HG03521 (cell line): ENCODE results near the gene PCIF1.
"Not testable (repeated sequence)": the region's sequence is repeated elsewhere in the genome, so short reads cannot be mapped to it uniquely, and the experiment has no call there.

Experiments used
- ATAC-seq: cut with Tn5 transposase; IDR thresholded peaks from one replicate; pipeline ENCODE4 v1.9.1; 2021; ENCODE audit warnings: mild to moderate bottlenecking, moderate library complexity; ENCODE audit not compliant: unreplicated experiment

The PCIF1 gene

DNA sequence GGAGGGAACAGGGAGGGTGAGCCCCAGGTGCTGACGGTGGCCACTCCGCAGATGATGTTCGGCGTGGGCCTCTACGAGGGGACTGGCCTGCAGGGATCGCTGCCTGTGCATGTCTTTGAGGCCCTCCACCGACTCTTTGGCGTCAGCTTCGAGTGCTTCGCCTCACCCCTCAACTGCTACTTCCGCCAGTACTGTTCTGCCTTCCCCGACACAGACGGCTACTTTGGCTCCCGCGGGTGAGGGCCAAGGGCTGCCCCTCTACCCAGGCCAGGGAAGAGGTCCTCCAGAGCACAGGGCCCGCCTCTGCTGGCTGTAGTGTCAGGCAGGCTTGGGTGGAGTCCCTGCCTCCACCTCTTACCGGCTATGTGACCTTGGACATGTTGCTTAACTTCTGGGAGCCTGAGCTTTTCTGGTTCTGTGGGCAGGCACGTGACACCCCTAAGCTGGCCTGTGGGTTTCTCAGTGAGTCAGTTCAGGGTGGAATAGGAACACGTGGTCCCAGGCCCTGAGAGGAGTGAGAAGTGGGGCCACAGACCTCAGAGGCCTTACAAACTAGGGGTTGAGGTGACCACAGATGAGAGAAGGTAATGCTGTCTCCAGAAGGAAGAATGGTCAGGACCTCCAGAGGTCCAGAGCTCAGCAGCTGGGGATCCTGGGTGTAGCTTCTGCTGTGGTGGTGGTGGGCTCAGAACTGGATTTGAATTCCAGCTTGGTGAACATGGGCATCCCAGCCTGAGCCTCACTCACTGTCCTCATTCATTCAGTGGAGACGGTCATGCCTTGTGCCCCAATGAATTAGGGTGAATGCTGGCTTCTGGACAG, 11.9 kb downstream of the PCIF1 start:
- no peak for ATAC-seq

DNA sequence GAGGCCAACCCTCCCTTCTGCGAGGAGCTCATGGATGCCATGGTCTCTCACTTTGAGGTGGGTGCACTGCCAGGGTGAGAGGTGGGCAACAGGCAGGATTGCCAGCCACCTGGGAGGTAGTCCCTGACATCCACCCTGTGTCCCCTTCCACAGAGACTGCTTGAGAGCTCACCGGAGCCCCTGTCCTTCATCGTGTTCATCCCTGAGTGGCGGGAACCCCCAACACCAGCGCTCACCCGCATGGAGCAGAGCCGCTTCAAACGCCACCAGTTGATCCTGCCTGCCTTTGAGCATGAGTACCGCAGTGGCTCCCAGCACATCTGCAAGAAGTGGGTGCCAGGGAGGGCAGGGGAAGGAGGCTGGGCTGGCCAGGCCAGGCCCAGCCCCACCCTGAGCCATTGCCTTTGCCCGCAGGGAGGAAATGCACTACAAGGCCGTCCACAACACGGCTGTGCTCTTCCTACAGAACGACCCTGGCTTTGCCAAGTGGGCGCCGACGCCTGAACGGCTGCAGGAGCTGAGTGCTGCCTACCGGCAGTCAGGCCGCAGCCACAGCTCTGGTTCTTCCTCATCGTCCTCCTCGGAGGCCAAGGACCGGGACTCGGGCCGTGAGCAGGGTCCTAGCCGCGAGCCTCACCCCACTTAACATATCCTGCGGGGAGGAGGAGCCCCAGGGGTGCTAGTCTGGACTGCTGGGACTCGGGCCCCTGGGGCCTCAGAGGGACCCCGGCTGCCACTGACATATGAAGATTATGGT, 12.8 kb downstream of the PCIF1 start:
- no peak for ATAC-seq

GRCh38 chr20:45948261-45948733, 13.8 kb downstream of the PCIF1 start:
- ATAC-seq, result no peak

GRCh38 chr20:45948742-45949541, 14.5 kb downstream of the PCIF1 start:
- no peak for ATAC-seq

DNA sequence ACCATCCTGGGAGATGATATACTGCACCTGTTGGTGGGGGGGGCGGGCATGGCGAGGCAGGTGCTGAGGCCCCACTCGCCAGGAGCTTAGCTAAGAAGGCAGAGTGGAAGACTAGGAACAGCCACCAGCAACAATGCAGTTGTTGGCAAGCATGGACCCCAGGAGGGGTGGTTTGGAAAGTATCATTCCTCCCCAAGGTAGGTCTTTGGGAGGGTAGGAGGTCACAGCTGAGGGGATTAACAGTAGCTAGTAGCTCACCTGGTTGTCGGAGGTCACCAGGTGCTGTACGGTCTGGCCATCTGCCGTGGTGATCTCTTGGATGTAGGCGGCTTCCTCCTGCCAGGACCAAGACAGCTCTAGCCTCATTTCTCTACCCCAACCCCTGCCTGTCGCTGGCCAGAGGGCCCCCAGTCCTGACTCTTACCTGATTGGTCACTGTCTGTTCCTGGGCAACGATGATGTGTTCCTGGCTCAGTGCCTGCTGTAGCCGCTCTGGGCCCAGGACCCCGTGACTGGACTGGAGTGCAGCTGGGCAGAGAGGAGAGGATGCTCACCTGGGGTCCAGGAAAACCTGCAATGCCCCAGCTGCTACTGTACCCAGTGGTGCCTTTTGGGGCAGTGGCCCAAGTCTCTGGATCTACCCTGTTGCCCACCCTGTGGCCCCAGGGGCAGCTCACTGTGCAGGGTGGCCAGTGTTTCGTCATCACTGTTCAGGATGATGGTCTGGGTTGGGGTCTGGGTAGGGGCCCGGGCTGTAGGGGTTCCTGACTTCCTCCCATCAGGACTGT, 15.3 kb downstream of the PCIF1 start:
- ATAC-seq, result no peak

GRCh38 chr20:45950330-45950646, 15.8 kb downstream of the PCIF1 start:
- no peak for ATAC-seq

DNA sequence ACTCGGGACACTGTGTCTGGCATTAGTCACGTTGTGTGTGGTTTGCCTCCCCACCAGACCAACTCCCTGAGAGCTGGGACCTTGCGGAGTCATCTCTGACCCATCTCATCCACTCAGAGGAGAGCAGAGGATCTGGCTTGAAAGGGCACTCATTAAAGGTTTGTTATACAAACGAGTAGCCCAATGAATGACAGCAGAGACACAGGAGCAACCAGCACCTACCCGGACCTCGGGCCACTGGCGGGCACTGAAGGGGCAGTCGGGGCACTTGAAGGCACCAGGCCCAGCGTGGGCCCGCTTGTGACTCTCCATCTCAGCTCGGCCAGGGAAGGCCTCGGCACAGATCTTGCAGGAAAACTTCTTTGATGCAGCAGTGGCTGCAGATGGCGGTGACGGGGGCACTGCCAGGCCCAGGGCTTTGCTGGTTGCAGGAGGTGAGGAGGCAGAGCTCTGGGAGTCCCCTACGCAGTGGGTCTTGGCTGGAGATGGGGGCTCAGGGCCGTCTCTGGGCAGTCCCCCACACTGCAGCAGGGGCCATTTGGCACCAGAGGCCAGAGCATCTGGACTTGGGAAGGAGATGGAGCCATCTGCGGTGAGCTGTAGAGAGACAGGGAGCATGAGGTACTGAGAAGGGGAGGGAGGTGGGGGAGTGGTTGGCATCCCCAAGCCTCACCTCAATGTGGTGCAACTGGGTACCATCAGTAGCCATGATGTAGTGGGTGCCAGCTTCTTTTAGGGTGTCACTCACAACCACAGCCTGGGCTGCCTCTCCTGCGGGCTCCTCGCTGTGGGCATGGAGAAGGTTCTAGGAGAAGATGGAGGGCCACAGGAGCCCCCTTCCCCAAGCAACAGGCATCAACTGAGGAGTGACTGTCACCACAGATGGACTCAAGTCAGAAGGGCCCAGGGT, 17.7 kb downstream of the PCIF1 start:
- no peak for ATAC-seq

- no peak for ATAC-seq
Observed at GRCh38 chr20:45952861-45953260, 18.4 kb downstream of the PCIF1 start.

GRCh38 chr20:45953672-45954071, 19.2 kb downstream of the PCIF1 start:
- ATAC-seq, result no peak

DNA sequence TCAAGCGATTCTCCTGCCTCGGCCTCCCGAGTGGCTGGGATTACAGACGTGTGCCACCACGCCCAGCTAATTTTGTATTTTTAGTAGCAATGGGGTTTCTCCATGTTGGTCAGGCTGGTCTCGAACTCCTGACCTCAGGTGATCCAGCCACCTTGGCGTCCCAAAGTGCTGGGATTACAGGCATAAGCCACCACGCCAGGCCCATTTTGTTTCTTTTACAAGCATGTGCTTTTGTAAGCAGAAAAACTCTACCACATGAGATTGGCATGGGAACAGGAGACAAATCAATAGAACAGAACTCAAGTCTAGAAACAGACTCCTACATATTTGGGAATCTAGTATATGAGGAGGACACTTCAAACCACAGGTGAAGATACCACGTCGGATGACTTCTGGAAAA, 21.8 kb downstream of the PCIF1 start:
- not testable (repeated sequence) for ATAC-seq

GRCh38 chr20:45957021-45957941, 22.8 kb downstream of the PCIF1 start:
- ATAC-seq, result no peak

- no peak for ATAC-seq
Observed at GRCh38 chr20:45958593-45958992, 24.1 kb downstream of the PCIF1 start.

DNA sequence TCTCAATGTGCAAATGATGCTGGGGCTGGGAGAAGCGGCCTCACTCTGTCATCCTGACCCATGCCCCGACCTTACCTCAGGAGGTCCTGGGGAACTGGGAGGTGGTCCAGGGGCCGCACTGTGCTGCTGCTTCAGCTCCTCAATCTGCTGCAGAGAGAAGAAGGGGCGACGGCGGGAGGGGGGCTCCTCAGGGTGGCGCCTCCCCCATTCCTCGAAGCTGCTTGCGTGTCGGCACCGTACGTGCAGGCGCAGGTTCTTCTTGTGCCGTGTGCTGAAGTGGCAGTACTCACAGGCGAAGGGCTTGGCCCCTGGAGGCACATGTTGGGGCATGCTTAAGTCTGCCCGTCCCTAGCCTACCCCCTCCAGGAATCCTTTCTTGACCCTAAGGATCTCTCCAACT, 24.6 kb downstream of the PCIF1 start:
- ATAC-seq, result no peak

DNA sequence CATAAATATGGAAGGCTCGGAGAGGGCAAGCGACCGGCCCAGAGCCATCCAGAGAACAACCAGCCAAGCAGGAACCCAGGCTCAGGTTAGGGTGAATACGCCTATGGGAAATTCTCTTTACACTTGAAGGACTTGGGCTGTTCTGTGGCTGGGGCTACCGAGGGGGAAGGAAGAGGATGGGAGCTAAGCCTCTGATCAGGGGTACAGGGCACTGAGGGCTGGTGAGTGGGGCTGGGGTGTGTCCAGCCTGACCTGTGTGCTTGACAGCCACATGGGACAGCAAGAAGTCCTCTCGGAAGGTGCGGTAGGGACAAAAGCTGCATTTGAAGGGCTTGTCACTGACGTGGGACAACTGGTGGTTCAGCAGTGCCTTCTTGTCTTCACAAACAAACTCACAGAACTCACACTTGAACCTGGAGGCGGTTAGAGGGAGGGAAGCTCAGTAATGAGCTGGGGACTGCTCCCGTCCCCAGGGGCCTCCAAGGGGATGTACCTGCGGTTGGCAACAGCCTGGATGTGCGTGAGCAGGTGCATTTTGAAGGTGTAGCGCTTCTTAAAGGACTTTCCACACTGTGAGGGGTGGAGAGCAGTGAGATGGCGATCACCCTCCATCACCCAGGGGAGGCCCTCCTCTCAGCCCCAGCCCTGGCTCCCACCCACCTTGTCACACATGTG, 25.6 kb downstream of the PCIF1 start:
- ATAC-seq, result no peak

GRCh38 chr20:45962031-45962755, 27.7 kb downstream of the PCIF1 start:
- ATAC-seq, result no peak

DNA sequence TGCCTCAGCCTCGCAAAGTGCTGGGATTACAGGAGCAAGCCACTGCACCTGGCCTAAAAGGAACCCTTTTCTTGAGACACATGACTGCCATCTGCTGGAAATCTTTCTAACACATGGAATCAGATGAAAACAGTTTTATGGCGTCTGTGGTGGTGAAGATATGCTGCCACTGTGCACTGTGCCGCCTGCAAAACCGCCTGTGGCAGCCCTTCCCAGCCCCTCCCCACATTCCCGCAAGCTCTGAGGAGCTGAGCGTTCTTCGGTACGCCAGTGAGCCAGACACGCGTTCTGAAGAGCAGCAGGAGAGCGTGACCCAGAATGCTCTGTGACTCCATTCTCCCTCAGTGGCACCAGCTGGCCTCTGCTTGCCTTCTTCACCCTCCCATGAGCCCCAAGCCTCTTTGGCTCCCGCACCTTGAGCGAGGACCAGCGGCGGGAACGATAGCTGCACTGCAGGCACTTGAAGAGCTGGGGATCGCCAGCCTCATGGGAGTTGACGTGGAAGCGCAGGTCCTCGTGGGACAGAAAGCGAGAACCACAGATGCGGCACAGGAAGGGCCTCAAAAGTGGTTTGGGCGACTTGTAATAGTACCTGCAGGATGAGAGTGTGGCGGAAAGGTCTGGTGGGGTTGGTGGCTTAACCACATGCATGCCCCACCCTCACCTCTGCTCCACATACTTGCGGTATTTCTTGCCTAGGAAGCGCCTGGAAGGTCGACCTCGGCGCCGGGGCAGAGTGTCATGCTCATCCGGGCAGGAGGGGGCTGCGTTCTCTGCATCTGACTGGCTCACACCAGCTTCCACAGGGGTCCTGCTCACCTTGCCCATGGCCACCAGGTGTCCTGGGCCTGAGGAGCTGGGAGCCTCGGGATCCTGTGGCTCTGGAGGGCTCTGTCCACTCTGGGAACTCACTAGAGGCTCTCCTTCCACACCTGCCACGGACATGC, 28.8 kb downstream of the PCIF1 start:
- ATAC-seq, result no peak
